Measurements from ENCODE around the gene TIPARP.

The TIPARP gene

GRCh38 chr3:156674046-156674910 is at the start of gene TIPARP:
Gene TIPARP (plus strand): TSS chr3:156674590. CDS start chr3:156677698, 3,108 bp downstream.
- DNase-seq (ENCODE audit: low read depth): peak; percentile 98

- DNase-seq (ENCODE audit: low read depth): no peak
Measured at GRCh38 chr3:156626104-156626503, 48.3 kb upstream of the TIPARP start.

GRCh38 chr3:156627946-156628569 is 46.3 kb upstream of the TIPARP start:
- DNase-seq (ENCODE audit: low read depth): no peak

GRCh38 chr3:156628836-156629618 is 45.4 kb upstream of the TIPARP start:
- no peak for DNase-seq (ENCODE audit: low read depth)

- no peak for DNase-seq (ENCODE audit: low read depth)
Measured at GRCh38 chr3:156630081-156630772, 44.2 kb upstream of the TIPARP start.

GRCh38 chr3:156630773-156631093 is 43.7 kb upstream of the TIPARP start:
- DNase-seq (ENCODE audit: low read depth): no peak

- no peak for DNase-seq (ENCODE audit: low read depth)
Measured at GRCh38 chr3:156631323-156631722, 43.1 kb upstream of the TIPARP start.

- no peak for DNase-seq (ENCODE audit: low read depth)
Measured at GRCh38 chr3:156632601-156633000, 41.8 kb upstream of the TIPARP start.

GRCh38 chr3:156633335-156633734 is 41.1 kb upstream of the TIPARP start:
- no peak for DNase-seq (ENCODE audit: low read depth)

GRCh38 chr3:156635034-156635433 is 39.4 kb upstream of the TIPARP start:
- no peak for DNase-seq (ENCODE audit: low read depth)

- DNase-seq (ENCODE audit: low read depth): no peak
Measured at GRCh38 chr3:156635973-156636372, 38.4 kb upstream of the TIPARP start.

- DNase-seq (ENCODE audit: low read depth): no peak
Measured at GRCh38 chr3:156637480-156638022, 36.8 kb upstream of the TIPARP start.

GRCh38 chr3:156638271-156638670 is 36.1 kb upstream of the TIPARP start:
- DNase-seq (ENCODE audit: low read depth): no peak

GRCh38 chr3:156639414-156640023 is 34.9 kb upstream of the TIPARP start:
- DNase-seq (ENCODE audit: low read depth): no peak

- no peak for DNase-seq (ENCODE audit: low read depth)
Measured at GRCh38 chr3:156641618-156641975, 32.8 kb upstream of the TIPARP start.

GRCh38 chr3:156642750-156643728 is 31.4 kb upstream of the TIPARP start:
- DNase-seq (ENCODE audit: low read depth): no peak

- DNase-seq (ENCODE audit: low read depth): peak; percentile 8
Measured at GRCh38 chr3:156643729-156644389, 30.5 kb upstream of the TIPARP start.

GRCh38 chr3:156644958-156645357 is 29.4 kb upstream of the TIPARP start:
- no peak for DNase-seq (ENCODE audit: low read depth)

- DNase-seq (ENCODE audit: low read depth): no peak
Measured at GRCh38 chr3:156646958-156647357, 27.4 kb upstream of the TIPARP start.

- DNase-seq (ENCODE audit: low read depth): no peak
Measured at GRCh38 chr3:156648086-156648485, 26.3 kb upstream of the TIPARP start.
